Upper lobe of left lung (tissue), 6 donors: ENCODE measurements around the gene GTF2IRD1. TPM values are rescaled to one million over a fixed set of nuclear protein-coding genes. Genes with fewer than 3 reads are reported as not detected.
A peak's percentile ranks its signal among the peaks of the same experiment; 100 is the strongest.
"Not testable (repeated sequence)": the region's sequence is repeated elsewhere in the genome, so short reads cannot be mapped to it uniquely, and the experiment has no call there.

Experiments used
- ATAC-seq, 2 donors: fragments of 200-7000 bp; cut with Tn5 transposase; one replicate each; pipeline ENCODE4 v1.9.1; 2022; ENCODE audit warnings: mild to moderate bottlenecking in 2 of 2, moderate library complexity in 2 of 2; ENCODE audit not compliant: low FRiP score in 2 of 2
- DNase-seq, 2 donors: peaks; one replicate each; pipeline ENCODE4 v3.0.0-alpha.2; 2019 to 2020
- H3K27ac ChIP-seq, 4 donors: fragments of 200-600 bp; sonication (generic); one replicate each; pipeline ENCODE4 v1.5.1; 2016 to 2019
- H3K27me3 ChIP-seq, 4 donors: fragments of 200-600 bp; sonication (generic); one replicate each; pipeline ENCODE4 v1.5.1; 2017 to 2019
- H3K36me3 ChIP-seq, 4 donors: fragments of 200-600 bp; sonication (generic); one replicate each; pipeline ENCODE4 v1.5.1; 2016 to 2019
- H3K4me1 ChIP-seq, 4 donors: fragments of 200-600 bp; sonication (generic); one replicate each; pipeline ENCODE4 v1.5.1; 2018 to 2019
- H3K4me3 ChIP-seq, 4 donors: fragments of 200-600 bp; sonication (generic); one replicate each; pipeline ENCODE4 v1.5.1; 2017 to 2019; ENCODE audit warnings: mild to moderate bottlenecking in 2 of 4, moderate library complexity in 1 of 4
- H3K9me3 ChIP-seq, 4 donors: fragments of 200-600 bp; sonication (generic); one replicate each; pipeline ENCODE4 v1.5.1; 2018 to 2019
- EP300 ChIP-seq, 4 donors: sonication (generic); formaldehyde crosslinking; IDR thresholded peaks; one replicate each; pipeline ENCODE4 v1.5.1; 2017; ENCODE audit warnings: antibody characterized with exemption in 4 of 4, control low read depth in 2 of 4
- POLR2A ChIP-seq, 4 donors: fragments of 450-650 bp; IDR thresholded peaks; one replicate each; pipeline ENCODE4 v1.5.1; 2016 to 2017; ENCODE audit warnings: antibody characterized with exemption in 4 of 4, mild to moderate bottlenecking in 2 of 4
- POLR2AphosphoS5 ChIP-seq, 2 donors: sonication (generic); formaldehyde crosslinking; IDR thresholded peaks; one replicate each; pipeline ENCODE4 v1.5.1; 2017; ENCODE audit warnings: antibody characterized with exemption in 2 of 2
- WGBS, 2 donors: methylation state at CpG; one replicate each; pipeline ENCODE4 v1.1.5; 2017 to 2018; 5-methylcytosine and 5-hydroxymethylcytosine counted together
- small RNA-seq, 4 donors: library from RNA; depleted of rRNA; stranded (forward); fragments of <200 nt; gene quantifications; one replicate each; pipeline ENCODE3, GENCODE V24; 2016
- total RNA-seq, 6 donors: library from RNA; depleted of rRNA in 4 of 6; stranded (reverse); fragments of >200 nt in 4 of 6; gene quantifications; one replicate each; pipeline versions ENCODE4 v1.1.0 to v1.2.1, GENCODE V29; 2016 to 2021
- TF ChIP-seq, protein P1 (sequence below), 6 experiments: fragments of 450-650 bp in 4 of 6; fragments of 200-600 bp in 2 of 6; sonication (generic) in 2 of 6; IDR thresholded peaks; one replicate each; pipeline ENCODE4 v1.5.1; 2016 to 2019; ENCODE audit warnings: antibody characterized with exemption in 6 of 6
- donor health status: DM: no; HTN: no; CAD: no; lungs with moderate emphysema.
- donor health status: DM: no; HTN: yes; CAD: no; lungs with severe emphysema.

Gene GTF2IRD1
- total RNA-seq, 6 donors from 2014 or later = 16.4 to 41.9 (median 28.1) TPM

DNA sequence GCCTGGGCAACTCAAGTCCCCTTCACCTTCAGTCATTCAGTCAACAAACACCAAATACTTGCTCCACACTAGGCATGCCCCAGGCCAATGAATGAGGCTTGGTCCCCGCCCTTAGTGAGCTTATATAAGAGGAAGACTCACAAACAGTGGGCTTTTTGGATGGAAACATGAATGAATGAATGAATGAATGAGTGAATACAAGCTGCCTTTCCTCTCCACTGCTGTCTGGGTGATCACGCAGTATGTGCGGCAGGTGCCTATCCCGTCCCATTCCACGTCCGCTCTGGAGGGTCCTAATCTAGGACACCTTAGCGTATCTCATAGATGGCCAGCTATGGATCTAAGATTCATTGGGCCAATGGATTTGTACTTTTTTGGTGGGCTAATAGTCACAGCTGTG is 184.0 kb downstream of the GTF2IRD1 start:
- peaks cover 0 to 8% (median 4%) of the 10 kb centered on the region in 4 donors for H3K4me1 ChIP-seq
- no peak overlapping the region for H3K27ac ChIP-seq
- DNase-seq (no peak), ATAC-seq (no peak)
- H3K4me3 ChIP-seq = no peak overlapping the region
- WGBS, 2 donors = 97 to 99% methylated on average over 7 of the region's 7 CpGs
- H3K27me3 ChIP-seq = no peaks in the 10 kb centered on the region
- H3K36me3 ChIP-seq = no peaks in the 10 kb centered on the region
- no peaks in the 10 kb centered on the region for H3K9me3 ChIP-seq
- TF ChIP-seq EP300 (IDR thresholded peaks at IDR 0.05) (no peak), POLR2A (IDR thresholded peaks at IDR 0.05) (no peak), POLR2AphosphoS5 (IDR thresholded peaks at IDR 0.05) (no peak)
- TF ChIP-seq, protein P1, sequence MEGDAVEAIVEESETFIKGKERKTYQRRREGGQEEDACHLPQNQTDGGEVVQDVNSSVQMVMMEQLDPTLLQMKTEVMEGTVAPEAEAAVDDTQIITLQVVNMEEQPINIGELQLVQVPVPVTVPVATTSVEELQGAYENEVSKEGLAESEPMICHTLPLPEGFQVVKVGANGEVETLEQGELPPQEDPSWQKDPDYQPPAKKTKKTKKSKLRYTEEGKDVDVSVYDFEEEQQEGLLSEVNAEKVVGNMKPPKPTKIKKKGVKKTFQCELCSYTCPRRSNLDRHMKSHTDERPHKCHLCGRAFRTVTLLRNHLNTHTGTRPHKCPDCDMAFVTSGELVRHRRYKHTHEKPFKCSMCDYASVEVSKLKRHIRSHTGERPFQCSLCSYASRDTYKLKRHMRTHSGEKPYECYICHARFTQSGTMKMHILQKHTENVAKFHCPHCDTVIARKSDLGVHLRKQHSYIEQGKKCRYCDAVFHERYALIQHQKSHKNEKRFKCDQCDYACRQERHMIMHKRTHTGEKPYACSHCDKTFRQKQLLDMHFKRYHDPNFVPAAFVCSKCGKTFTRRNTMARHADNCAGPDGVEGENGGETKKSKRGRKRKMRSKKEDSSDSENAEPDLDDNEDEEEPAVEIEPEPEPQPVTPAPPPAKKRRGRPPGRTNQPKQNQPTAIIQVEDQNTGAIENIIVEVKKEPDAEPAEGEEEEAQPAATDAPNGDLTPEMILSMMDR (IDR thresholded peaks at IDR 0.05) = no peak

DNA sequence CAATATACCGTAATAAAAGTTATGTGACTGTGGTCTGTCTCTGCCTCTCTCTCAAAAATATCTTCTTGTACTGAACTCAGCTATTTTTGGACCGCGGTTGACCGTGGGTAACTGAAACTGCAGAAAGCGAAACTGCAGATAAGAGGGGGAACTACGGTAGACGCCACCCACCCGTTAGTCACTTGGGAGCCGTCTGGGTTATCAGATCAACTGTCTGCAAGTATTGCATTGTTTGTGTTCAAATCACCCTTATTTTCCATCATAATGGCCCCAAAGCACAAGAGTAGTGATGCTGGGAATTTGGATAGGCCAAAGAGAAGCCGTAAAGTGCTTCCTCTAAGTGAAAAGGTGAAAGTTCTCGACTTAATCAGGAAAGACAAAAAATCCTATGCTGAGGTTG is 196.3 kb downstream of the GTF2IRD1 start:
- H3K27me3 ChIP-seq, H3K4me1 ChIP-seq, H3K36me3 ChIP-seq, H3K9me3 ChIP-seq: not testable (repeated sequence)
- Histone ChIP-seq H3K27ac (peak overlapping the region; percentile 5 to 35 (median 21)), H3K4me3 (peak overlapping the region in 3 of 4 donors; percentile 6 to 38 (median 33))
- DNase-seq = peak in 1 of 2 donors; percentile 76
- ATAC-seq = peak in 1 of 2 donors; percentile 86
- TF ChIP-seq POLR2A (IDR thresholded peaks at IDR 0.05) (peak in 1 of 4 donors; percentile 32), POLR2AphosphoS5 (IDR thresholded peaks at IDR 0.05) (peak in 1 of 2 donors; percentile 32), EP300 (IDR thresholded peaks at IDR 0.05) (peak in 1 of 4 donors; percentile 49)
- WGBS, 2 donors = 5 to 8% methylated on average over 10 to 11 of the region's 11 CpGs

DNA sequence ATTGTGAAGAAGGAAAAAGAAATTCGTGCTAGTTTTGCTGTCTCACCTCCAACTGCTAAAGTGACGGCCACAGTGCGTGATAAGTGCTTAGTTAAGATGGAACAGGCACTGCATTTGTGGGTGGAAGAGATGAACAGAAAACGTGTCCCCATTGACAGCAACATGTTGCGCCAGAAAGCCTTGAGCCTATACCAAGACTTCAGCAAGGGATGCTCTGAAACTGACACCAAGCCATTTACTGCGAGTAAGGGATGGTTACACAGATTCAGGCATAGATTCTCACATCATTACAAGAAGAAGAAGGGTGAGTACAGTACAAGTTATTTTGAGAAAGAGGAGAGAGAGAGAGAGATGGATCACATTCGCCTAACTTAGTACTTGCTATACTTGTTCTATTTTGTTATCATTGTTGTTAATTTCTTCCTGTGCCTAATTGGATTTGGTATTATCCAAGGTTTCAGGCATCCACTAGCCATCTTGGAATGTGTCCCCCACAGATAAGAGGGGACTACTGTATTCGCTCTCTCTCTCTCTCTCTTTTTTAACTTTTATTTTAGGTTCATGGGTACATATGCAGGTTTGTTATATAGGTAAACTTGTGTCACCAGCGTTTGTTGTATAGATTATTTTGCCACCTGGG is 196.9 kb downstream of the GTF2IRD1 start:
- not testable (repeated sequence) for H3K27me3 ChIP-seq, H3K36me3 ChIP-seq, H3K9me3 ChIP-seq, H3K4me1 ChIP-seq, DNase-seq, ATAC-seq
- peak overlapping the region in 1 of 4 donors; percentile 7 for H3K27ac ChIP-seq
- 61 to 70% methylated on average over 6 of the region's 9 CpGs for WGBS, 2 donors
- H3K4me3 ChIP-seq = peak overlapping the region in 3 of 4 donors; percentile 6 to 38 (median 33)

DNA sequence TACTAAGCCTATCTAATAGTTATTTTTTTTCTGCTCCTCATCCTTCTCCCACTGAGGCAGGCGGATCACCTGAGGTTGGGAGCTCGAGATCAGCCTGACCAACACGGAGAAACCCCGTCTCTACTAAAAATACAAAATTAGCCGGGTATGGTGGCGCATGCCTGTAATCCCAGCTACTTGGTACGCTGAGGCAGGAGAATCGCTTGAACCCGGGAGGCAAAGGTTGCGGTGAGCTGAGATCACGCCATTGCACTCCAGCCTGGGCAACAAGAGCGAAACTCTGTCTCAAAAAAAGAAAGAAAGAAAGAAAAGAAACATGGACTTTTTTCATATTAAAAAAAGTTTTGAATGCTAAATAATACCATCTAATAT is 197.4 kb downstream of the GTF2IRD1 start:
- WGBS, 2 donors = 84 to 89% methylated on average over 12 of the region's 12 CpGs
- H3K9me3 ChIP-seq, H3K27ac ChIP-seq, H3K4me3 ChIP-seq, H3K27me3 ChIP-seq, ATAC-seq, DNase-seq, H3K36me3 ChIP-seq: not testable (repeated sequence)
- H3K4me1 ChIP-seq = peaks cover 9 to 14% (median 13%) of the 10 kb centered on the region in 4 donors

Small RNAs within 50 kb of the gene (small RNA-seq; reads per million reads assigned to genes)
- gene RNA5SP233 = 0 reads per million in 4 donors

Other genes starting within 250 kb of the GTF2IRD1 start
- gene LAT2, start 243.9 kb upstream of the GTF2IRD1 start, total RNA-seq = 10 to 100 TPM; 15.2 to 77.1 (median 34.7) TPM
- 10 to 100 TPM in 5 of 6 donors, 1 to 10 TPM in 1; 9.5 to 19.4 (median 14.0) TPM for gene RFC2, start 199.5 kb upstream of the GTF2IRD1 start, total RNA-seq
- 10 to 100 TPM; 12.1 to 55.5 (median 24.8) TPM for gene CLIP2, start 164.5 kb upstream of the GTF2IRD1 start, total RNA-seq
- gene GTF2I, start 203.8 kb downstream of the GTF2IRD1 start, total RNA-seq = 100 to 1,000 TPM; 138 to 506 (median 219) TPM